Liver (tissue), 9 donors: ENCODE measurements around the gene TFB2M. TPM values are rescaled to one million over a fixed set of nuclear protein-coding genes. Genes with fewer than 3 reads are reported as not detected.

Experiments
- DNase-seq: peaks from one replicate; pipeline ENCODE4 v3.0.0-alpha.2; 2017; ENCODE audit warnings: low spot score
- H3K27ac ChIP-seq, 2 donors: one replicate each; pipeline ENCODE4 v1.7.0; 2013; ENCODE audit warnings: inconsistent platforms in 2 of 2, low read length in 2 of 2, control low read depth in 1 of 2, low read depth in 1 of 2, mild to moderate bottlenecking in 1 of 2
- H3K27me3 ChIP-seq, 4 donors: one replicate each; pipeline versions ENCODE4 v1.6.1 to v1.7.0; 2013; ENCODE audit warnings: low read length in 3 of 4, inconsistent platforms in 1 of 4, mild to moderate bottlenecking in 1 of 4, moderate library complexity in 1 of 4; ENCODE audit not compliant: control insufficient read depth in 4 of 4, insufficient read depth in 4 of 4
- H3K36me3 ChIP-seq, 4 donors: one replicate each; pipeline versions ENCODE4 v1.6.1 to v1.7.0; 2013; ENCODE audit warnings: low read length in 3 of 4, mild to moderate bottlenecking in 3 of 4, low read depth in 1 of 4, moderate library complexity in 1 of 4; ENCODE audit not compliant: control insufficient read depth in 4 of 4, insufficient read depth in 3 of 4
- H3K4me1 ChIP-seq, 4 donors: one replicate each; pipeline versions ENCODE4 v1.6.1 to v1.7.0; 2013; ENCODE audit warnings: low read length in 3 of 4, mild to moderate bottlenecking in 3 of 4, moderate library complexity in 1 of 4; ENCODE audit not compliant: control insufficient read depth in 4 of 4, insufficient read depth in 4 of 4
- H3K4me3 ChIP-seq, 3 donors: one replicate each; pipeline versions ENCODE4 v1.6.1 to v1.7.0; 2013; ENCODE audit warnings: low read length in 3 of 3, control low read depth in 1 of 3, low read depth in 1 of 3, mild to moderate bottlenecking in 1 of 3
- H3K9ac ChIP-seq, 2 donors: one replicate each; pipeline ENCODE4 v1.7.0; 2013; ENCODE audit warnings: low read length in 2 of 2, mild to moderate bottlenecking in 2 of 2, moderate library complexity in 2 of 2, control low read depth in 1 of 2, low read depth in 1 of 2
- H3K9me3 ChIP-seq, 4 donors: one replicate each; pipeline versions ENCODE4 v1.6.1 to v1.7.0; 2013; ENCODE audit warnings: low read length in 3 of 4; ENCODE audit not compliant: control insufficient read depth in 4 of 4
- FOXA1 ChIP-seq: IDR thresholded peaks from 2 replicates; pipeline ENCODE4 v1.6.1; 2016; ENCODE audit warnings: antibody characterized with exemption
- FOXA2 ChIP-seq: IDR thresholded peaks from 2 replicates; pipeline ENCODE4 v1.6.1; 2016; ENCODE audit warnings: antibody characterized with exemption
- GABPA ChIP-seq, 2 donors: IDR thresholded peaks in 1 of 2; conservative IDR thresholded peaks in 1 of 2; 2 replicates each; pipeline ENCODE4 v1.6.1; 2016; ENCODE audit warnings: antibody characterized with exemption in 2 of 2, mild to moderate bottlenecking in 1 of 2, moderate library complexity in 1 of 2
- JUND ChIP-seq, 2 donors: IDR thresholded peaks; 2 replicates each; pipeline ENCODE4 v1.6.1; 2016; ENCODE audit warnings: antibody characterized with exemption in 2 of 2
- NR2F2 ChIP-seq: IDR thresholded peaks from 2 replicates; pipeline ENCODE4 v1.6.1; 2016; ENCODE audit warnings: antibody characterized with exemption
- RXRA ChIP-seq, 2 donors: IDR thresholded peaks; 2 replicates each; pipeline ENCODE4 v1.6.1; 2017 to 2018; ENCODE audit warnings: antibody characterized with exemption in 2 of 2, mild to moderate bottlenecking in 1 of 2
- YY1 ChIP-seq: IDR thresholded peaks from 2 replicates; pipeline ENCODE4 v1.6.1; 2016; ENCODE audit warnings: antibody characterized with exemption, mild to moderate bottlenecking
- WGBS: extraction: QIAGEN DNeasy Blood & Tissue Kit; methylation state at CpG from one replicate; pipeline ENCODE4 v1.1.7; 2013; 5-methylcytosine and 5-hydroxymethylcytosine counted together
- polyA plus RNA-seq, 2 donors: library from polyadenylated mRNA; stranded (reverse) in 1 of 2; unstranded in 1 of 2; fragments of 200-250 nt in 1 of 2; fragments of >200 nt in 1 of 2; fragmentation: Nextera tagmentation in 1 of 2; extraction: Ambion mirVana in 1 of 2; gene quantifications; one replicate each; pipeline versions ENCODE4 v1.2.1 to v1.2.3, GENCODE V29; 2013 to 2015
- total RNA-seq, 2 donors: library from RNA; depleted of rRNA; stranded (reverse); fragments of >200 nt; gene quantifications; one replicate each; pipeline ENCODE4 v1.2.3, GENCODE V29; 2014
- TF ChIP-seq, protein P1 (sequence below): IDR thresholded peaks from 2 replicates; pipeline ENCODE4 v1.6.1; 2016; ENCODE audit warnings: antibody characterized with exemption, mild to moderate bottlenecking
- TF ChIP-seq, protein P2 (sequence below): IDR thresholded peaks from 2 replicates; pipeline ENCODE4 v1.6.1; 2016; ENCODE audit warnings: antibody characterized with exemption
- TF ChIP-seq, protein P3 (sequence below): fragments of 150-350 bp; IDR thresholded peaks from 2 replicates; pipeline ENCODE4 v1.5.1; 2017; ENCODE audit warnings: improper control_type of control experiment, low read depth, low read length; ENCODE audit not compliant: missing input control
- TF ChIP-seq, protein P4 (sequence below): IDR thresholded peaks from 2 replicates; pipeline ENCODE4 v1.6.1; 2016; ENCODE audit warnings: antibody characterized with exemption
- TF ChIP-seq, protein P5 (sequence below): IDR thresholded peaks from 2 replicates; pipeline ENCODE4 v1.6.1; 2016; ENCODE audit warnings: antibody characterized with exemption
- donor health status: healthy.
- donor health status: healthy.
- donor health status: healthy.
- donor health status: healthy.
- donor health status: healthy.

Gene TFB2M
- total and polyA plus RNA-seq, 4 donors, result 15.0 to 26.4 (median 23.5) TPM

DNA sequence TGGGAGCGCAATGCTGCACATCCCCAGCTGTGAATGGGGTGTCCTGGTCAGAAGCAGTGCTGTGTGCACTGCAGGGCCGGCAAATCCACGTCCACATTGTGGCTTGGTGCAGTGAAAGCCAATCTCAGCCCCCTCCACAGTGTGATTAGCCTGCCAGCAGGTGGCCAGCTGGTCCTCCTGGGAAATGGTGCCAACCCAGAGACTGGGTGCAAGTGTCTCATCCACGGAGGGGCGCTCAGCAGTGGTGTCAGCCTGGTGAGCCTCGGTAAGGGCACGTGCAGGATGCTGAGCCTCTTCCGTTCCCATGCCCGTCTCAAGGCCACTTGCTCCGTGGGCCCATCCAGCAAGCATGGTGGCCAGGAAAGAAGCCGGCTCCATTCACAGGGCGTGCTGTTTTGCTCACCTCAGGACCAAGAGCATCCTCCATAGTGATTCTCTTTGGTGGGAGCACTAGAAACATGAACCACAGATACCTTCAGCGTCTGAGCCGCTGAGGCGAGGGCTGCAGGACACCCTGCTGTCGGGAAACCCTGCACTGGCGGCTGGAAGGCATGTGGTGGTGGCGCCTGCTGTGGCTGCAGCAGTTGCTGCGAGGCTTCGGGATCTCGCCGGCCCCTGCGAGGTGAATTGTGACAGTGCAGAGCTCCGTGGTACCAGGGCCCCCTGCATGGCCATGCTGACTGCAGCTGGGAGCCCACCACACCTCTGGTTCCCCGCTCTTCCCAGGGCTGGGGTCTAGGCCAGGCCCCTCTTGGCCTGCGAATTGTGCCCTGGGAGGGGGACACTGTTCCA, 57.0 kb downstream of the TFB2M start:
- WGBS, result 90% methylated on average over 26 of the region's 26 CpGs
- Histone ChIP-seq H3K4me1 (peaks cover 0 to 14% (median 6%) of the 10 kb centered on the region in 4 donors), H3K9me3 (peaks cover 0 to 3% (median under 1%) of the 10 kb centered on the region in 4 donors), H3K27me3 (no peaks in the 10 kb centered on the region), H3K4me3 (no peak overlapping the region), H3K27ac (no peak overlapping the region), H3K36me3 (no peaks in the 10 kb centered on the region), H3K9ac (no peak overlapping the region)
- TF ChIP-seq, protein P1, sequence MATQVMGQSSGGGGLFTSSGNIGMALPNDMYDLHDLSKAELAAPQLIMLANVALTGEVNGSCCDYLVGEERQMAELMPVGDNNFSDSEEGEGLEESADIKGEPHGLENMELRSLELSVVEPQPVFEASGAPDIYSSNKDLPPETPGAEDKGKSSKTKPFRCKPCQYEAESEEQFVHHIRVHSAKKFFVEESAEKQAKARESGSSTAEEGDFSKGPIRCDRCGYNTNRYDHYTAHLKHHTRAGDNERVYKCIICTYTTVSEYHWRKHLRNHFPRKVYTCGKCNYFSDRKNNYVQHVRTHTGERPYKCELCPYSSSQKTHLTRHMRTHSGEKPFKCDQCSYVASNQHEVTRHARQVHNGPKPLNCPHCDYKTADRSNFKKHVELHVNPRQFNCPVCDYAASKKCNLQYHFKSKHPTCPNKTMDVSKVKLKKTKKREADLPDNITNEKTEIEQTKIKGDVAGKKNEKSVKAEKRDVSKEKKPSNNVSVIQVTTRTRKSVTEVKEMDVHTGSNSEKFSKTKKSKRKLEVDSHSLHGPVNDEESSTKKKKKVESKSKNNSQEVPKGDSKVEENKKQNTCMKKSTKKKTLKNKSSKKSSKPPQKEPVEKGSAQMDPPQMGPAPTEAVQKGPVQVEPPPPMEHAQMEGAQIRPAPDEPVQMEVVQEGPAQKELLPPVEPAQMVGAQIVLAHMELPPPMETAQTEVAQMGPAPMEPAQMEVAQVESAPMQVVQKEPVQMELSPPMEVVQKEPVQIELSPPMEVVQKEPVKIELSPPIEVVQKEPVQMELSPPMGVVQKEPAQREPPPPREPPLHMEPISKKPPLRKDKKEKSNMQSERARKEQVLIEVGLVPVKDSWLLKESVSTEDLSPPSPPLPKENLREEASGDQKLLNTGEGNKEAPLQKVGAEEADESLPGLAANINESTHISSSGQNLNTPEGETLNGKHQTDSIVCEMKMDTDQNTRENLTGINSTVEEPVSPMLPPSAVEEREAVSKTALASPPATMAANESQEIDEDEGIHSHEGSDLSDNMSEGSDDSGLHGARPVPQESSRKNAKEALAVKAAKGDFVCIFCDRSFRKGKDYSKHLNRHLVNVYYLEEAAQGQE, result no peak
- no peak for TF ChIP-seq FOXA2
- no peak for TF ChIP-seq RXRA (IDR thresholded peaks at IDR 0.05)
- no peak for TF ChIP-seq NR2F2
- no peak for DNase-seq

DNA sequence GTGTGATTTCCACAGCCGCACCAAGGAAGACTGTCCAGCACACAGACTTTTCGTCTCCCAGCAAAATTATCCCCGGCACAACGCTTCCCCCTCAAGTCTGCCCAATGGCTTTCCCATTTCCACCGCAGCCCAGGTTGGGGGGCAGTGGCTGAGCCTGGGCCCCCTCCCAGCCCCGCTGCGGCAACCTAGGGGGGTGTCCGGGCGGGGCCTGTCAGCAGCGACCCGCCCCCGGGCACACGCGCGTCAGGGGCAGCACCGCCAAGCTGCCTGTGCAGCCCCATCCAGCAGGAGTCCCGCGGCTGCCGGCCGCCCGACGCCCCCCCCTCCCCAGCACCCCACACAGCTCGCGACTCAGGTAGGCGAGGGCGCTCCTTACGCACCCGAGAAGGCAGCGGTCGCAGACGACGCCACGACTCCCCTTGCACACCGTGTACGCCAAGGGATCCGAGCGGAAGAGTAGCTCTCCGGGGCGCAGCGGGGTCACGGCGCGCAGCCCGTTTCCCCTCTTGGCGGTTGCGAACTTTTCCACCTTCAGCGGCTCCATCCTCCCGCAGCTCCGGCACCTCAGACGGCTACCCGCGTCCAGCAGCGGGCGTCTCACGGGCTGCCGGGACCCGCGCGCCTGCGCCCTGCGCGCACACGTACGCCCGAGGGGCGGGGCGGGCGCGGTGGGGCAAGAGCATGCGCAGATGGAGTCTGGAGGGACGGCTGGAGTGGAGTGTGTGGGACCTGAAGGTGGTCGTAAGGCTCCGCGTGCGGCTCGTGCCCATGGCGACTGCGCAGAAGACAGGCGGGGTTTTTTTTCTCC, 59.2 kb downstream of the TFB2M start, which contains the start of gene SMYD3:
Gene SMYD3, minus strand, starts transcription at position 606 of the 808 bp plus-strand sequence.
- TF ChIP-seq, protein P2, sequence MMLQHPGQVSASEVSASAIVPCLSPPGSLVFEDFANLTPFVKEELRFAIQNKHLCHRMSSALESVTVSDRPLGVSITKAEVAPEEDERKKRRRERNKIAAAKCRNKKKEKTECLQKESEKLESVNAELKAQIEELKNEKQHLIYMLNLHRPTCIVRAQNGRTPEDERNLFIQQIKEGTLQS, result no peak
- TF ChIP-seq, protein P1, result no peak
- TF ChIP-seq, protein P3, sequence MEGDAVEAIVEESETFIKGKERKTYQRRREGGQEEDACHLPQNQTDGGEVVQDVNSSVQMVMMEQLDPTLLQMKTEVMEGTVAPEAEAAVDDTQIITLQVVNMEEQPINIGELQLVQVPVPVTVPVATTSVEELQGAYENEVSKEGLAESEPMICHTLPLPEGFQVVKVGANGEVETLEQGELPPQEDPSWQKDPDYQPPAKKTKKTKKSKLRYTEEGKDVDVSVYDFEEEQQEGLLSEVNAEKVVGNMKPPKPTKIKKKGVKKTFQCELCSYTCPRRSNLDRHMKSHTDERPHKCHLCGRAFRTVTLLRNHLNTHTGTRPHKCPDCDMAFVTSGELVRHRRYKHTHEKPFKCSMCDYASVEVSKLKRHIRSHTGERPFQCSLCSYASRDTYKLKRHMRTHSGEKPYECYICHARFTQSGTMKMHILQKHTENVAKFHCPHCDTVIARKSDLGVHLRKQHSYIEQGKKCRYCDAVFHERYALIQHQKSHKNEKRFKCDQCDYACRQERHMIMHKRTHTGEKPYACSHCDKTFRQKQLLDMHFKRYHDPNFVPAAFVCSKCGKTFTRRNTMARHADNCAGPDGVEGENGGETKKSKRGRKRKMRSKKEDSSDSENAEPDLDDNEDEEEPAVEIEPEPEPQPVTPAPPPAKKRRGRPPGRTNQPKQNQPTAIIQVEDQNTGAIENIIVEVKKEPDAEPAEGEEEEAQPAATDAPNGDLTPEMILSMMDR, result no peak
- TF ChIP-seq JUND (IDR thresholded peaks at IDR 0.05), result no peak
- no peak for TF ChIP-seq GABPA (IDR thresholded peaks at IDR 0.05 in 1 of 2, conservative IDR thresholded peaks at IDR 0.05 in 1 of 2)
- TF ChIP-seq, protein P4, sequence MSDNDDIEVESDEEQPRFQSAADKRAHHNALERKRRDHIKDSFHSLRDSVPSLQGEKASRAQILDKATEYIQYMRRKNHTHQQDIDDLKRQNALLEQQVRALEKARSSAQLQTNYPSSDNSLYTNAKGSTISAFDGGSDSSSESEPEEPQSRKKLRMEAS, result no peak
- TF ChIP-seq, protein P5, sequence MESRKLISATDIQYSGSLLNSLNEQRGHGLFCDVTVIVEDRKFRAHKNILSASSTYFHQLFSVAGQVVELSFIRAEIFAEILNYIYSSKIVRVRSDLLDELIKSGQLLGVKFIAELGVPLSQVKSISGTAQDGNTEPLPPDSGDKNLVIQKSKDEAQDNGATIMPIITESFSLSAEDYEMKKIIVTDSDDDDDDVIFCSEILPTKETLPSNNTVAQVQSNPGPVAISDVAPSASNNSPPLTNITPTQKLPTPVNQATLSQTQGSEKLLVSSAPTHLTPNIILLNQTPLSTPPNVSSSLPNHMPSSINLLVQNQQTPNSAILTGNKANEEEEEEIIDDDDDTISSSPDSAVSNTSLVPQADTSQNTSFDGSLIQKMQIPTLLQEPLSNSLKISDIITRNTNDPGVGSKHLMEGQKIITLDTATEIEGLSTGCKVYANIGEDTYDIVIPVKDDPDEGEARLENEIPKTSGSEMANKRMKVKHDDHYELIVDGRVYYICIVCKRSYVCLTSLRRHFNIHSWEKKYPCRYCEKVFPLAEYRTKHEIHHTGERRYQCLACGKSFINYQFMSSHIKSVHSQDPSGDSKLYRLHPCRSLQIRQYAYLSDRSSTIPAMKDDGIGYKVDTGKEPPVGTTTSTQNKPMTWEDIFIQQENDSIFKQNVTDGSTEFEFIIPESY, result no peak
- TF ChIP-seq NR2F2, result no peak
- TF ChIP-seq YY1, result no peak
- TF ChIP-seq FOXA1, result no peak
- under 1% methylated on average over 79 of the region's 79 CpGs for WGBS
- H3K9ac ChIP-seq, result peak within 1 kb of the TSS in 1 of 2 donors; percentile 36
- H3K4me3 ChIP-seq, result peak within 1 kb of the TSS; percentile 89 to 93 (median 89)
- H3K36me3 ChIP-seq, result no peaks in the 10 kb centered on the region
- no peaks in the 10 kb centered on the region for H3K9me3 ChIP-seq
- peak; percentile 80 for DNase-seq
- H3K4me1 ChIP-seq, result peaks cover 0 to 14% (median 6%) of the 10 kb centered on the region in 4 donors
- H3K27ac ChIP-seq, result no peak within 1 kb of the TSS
- no peaks in the 10 kb centered on the region for H3K27me3 ChIP-seq
